HL-60 (cell line): Measurements from ENCODE around the gene CLEC2D.

Source experiments
- CTCF ChIP-seq: IDR thresholded peaks from one replicate; pipeline ENCODE4 v1.5.1; 2011; ENCODE audit warnings: low read length, control low read depth, inconsistent platforms; ENCODE audit not compliant: insufficient read depth
- POLR2AphosphoS5 ChIP-seq: IDR thresholded peaks from 2 replicates; pipeline ENCODE4 v1.6.1; 2012; ENCODE audit warnings: low read depth
- REST ChIP-seq: IDR thresholded peaks from 2 replicates; pipeline ENCODE4 v1.6.1; 2012; ENCODE audit warnings: low read depth; ENCODE audit not compliant: insufficient replicate concordance
- SPI1 ChIP-seq: IDR thresholded peaks from 2 replicates; pipeline ENCODE4 v1.6.1; 2012; ENCODE audit warnings: low read depth, mild to moderate bottlenecking, borderline replicate concordance

- TF ChIP-seq CTCF (no peak), POLR2AphosphoS5 (no peak), REST (no peak), SPI1 (no peak)
These were observed 34.4 kb upstream of the CLEC2D start for GRCh38 chr12:9634969-9635754.
